Activated CD8-positive, alpha-beta memory T cell treated with anti-CD3 and anti-CD28 coated beads for 36 hours (primary cell): ENCODE results near the gene IRF5. TPM values are rescaled to one million over a fixed set of nuclear protein-coding genes. Genes with fewer than 3 reads are reported as not detected.

Experiments used
- CTCF ChIA-PET: fragments of 350-600 bp; sonication (Branson Sonifier 250); formaldehyde crosslinking; loops from one replicate; lab custom pipeline; 2021; ENCODE audit warnings: antibody characterized with exemption; lab: Charles Lee
- POLR2A ChIA-PET: fragments of 350-600 bp; sonication (Branson Sonifier 250); formaldehyde crosslinking; loops from one replicate; lab custom pipeline; 2021; ENCODE audit warnings: antibody characterized with exemption; lab: Charles Lee
- total RNA-seq, 2 experiments: library from RNA; stranded (reverse); gene quantifications; one replicate each; pipeline ENCODE4 v1.2.3, GENCODE V29; 2021

The IRF5 gene
- 1 to 10 TPM; 5.7 to 6.7 TPM for total RNA-seq

- POLR2A ChIA-PET: no interaction called here
- CTCF ChIA-PET: interaction anchor here (0.6 to 1.2 kb wide), 2 partner anchors 154 to 220 kb away, joined by 3 to 4 read pairs; no protein-coding TSS in a partner anchor
These were observed at the start of gene IRF5 for GRCh38 chr7:128937647-128938543. TSS of gene IRF5 (plus strand) at chr7:128937927. CDS start at chr7:128942082, 4,155 bp downstream.

DNA sequence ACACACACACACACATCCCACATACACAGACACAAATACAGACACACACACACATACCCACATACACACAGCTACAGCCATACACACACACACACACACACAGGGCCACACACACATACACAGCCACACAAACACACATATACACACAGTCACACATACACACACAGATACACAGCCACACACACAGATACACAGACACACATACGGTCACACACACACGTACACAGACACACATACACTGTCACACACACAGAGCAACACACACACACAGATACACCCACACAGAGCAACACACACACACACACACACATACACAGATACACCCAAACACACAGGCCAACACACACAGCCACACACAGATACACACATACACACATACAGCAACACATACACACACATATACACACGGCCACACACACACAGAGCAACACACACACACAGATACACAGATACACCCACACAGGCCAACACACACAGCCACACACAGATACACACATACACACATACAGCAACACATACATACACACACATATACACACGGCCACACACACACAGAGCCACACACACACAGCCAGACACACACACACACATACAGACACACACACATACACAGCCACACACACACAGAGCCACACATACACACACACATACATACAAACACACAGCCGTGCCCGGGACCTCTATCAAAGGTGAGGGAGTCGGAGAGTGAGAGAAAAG lies 49.5 kb upstream of the IRF5 start:
- CTCF ChIA-PET: interaction anchor here (0.5 to 0.6 kb wide), 2 partner anchors 13 to 679 kb away, joined by 3 read pairs; no protein-coding TSS in a partner anchor
- POLR2A ChIA-PET: interaction anchor here (0.6 kb wide), 1 partner anchor 97 kb away, joined by 5 read pairs; no protein-coding TSS in a partner anchor

- POLR2A ChIA-PET: interaction anchor here (0.6 kb wide), 1 partner anchor 98 kb away, joined by 5 read pairs; no protein-coding TSS in a partner anchor
These were observed 49.0 kb upstream of the IRF5 start for GRCh38 chr7:128888756-128889095.

GRCh38 chr7:128889121-128889520 lies 48.6 kb upstream of the IRF5 start:
- ChIA-PET CTCF (interaction anchor here (0.5 to 0.6 kb wide), 2 partner anchors 398 to 679 kb away, joined by 3 to 4 read pairs; no protein-coding TSS in a partner anchor), POLR2A (interaction anchor here (0.6 kb wide), 1 partner anchor 98 kb away, joined by 5 read pairs; no protein-coding TSS in a partner anchor)

More at GRCh38 chr7:128888756-128889095, 49.0 kb upstream of the IRF5 start:
- CTCF ChIA-PET: interaction anchor here (0.5 kb wide), 1 partner anchor 679 kb away, joined by 3 read pairs; no protein-coding TSS in a partner anchor

GRCh38 chr7:128890306-128891109 lies 47.2 kb upstream of the IRF5 start:
- ChIA-PET CTCF (interaction anchor here (0.7 to 0.8 kb wide), 2 partner anchors 12 to 116 kb away, joined by 3 to 4 read pairs; no protein-coding TSS in a partner anchor), POLR2A (no interaction called here)

DNA sequence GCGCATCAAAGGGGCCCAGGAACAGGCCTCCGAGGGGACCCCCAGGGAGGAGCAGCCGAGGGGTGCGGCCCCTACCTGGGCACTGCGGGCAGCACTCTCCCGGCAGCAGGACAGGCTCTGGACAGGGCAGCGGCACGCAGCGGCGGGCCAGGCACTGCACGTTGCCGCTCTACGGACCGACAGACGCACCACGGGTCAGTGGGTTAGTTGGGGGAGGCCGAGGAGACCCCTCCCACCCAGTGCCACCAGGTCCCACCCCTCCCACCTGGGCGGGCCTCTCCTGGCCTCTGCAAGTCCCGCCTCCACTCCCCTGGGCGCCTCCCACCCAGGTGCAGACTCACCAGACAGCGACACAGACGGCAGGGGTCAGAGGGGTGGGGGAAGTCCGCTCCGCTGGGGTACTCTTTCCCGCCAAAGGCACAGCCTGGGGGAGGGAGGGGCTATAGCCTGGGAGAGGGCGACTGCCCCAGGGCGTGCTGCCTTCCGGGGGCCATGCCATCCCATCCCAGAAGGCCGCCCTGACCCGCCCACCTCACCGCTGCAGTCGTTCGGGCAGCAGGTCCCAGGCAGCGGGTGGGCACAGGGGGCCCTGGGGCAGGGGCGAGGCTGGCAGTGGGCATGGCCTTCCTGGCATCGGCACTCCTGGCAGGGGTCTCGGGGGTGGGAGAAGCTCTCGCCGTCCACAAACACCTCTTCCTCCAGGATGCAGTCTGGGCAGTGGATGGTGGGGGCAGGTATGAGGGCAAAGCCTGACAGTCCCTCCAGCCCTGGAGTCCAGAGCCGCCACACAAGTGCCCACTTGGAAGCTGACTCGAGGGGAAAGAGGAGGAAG lies 46.4 kb upstream of the IRF5 start:
- CTCF ChIA-PET: no interaction called here

GRCh38 chr7:128891942-128892269 lies 45.8 kb upstream of the IRF5 start:
- POLR2A ChIA-PET: no interaction called here
- CTCF ChIA-PET: no interaction called here

More for the DNA sequence above, 46.4 kb upstream of the IRF5 start:
- POLR2A ChIA-PET: no interaction called here

DNA sequence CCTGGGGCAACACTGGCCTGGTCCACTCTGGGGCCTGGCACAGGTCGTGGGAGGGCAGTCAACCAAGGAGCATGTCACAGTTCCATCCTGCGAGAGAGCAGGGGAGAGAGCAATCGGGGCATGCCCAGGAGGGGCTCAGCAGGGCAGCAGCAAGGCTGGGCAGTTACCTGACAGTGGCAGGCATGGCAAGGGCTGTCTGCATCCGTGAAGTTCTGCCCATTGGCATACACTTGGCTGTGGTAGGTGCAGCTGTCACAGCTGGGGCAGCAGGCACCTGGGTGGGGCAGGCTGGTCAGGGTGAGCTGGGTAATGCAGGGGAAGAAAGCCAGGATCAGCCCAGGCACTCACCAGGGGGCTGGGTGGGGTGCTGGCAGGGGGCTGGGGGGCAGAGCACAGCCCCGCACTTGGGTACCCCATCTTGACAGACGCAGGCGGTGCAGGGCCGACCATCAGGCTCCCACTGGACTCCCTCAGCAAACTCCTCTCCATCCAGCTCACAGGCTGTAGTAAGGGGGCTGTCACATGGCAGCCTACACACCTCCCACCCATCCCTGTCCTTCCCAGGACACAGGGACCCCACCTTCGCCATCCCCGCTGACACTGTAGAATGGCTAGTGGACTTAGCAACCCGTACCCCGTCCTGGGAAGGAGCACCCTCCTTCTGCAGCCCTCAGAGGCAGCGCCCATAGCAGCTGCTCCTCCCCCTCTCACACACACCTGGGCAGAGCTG lies 45.0 kb upstream of the IRF5 start:
- CTCF ChIA-PET: no interaction called here
- POLR2A ChIA-PET: no interaction called here

GRCh38 chr7:128893251-128894100 lies 44.3 kb upstream of the IRF5 start:
- ChIA-PET POLR2A (no interaction called here), CTCF (no interaction called here)

GRCh38 chr7:128894101-128894440 lies 43.7 kb upstream of the IRF5 start:
- ChIA-PET POLR2A (no interaction called here), CTCF (no interaction called here)

DNA sequence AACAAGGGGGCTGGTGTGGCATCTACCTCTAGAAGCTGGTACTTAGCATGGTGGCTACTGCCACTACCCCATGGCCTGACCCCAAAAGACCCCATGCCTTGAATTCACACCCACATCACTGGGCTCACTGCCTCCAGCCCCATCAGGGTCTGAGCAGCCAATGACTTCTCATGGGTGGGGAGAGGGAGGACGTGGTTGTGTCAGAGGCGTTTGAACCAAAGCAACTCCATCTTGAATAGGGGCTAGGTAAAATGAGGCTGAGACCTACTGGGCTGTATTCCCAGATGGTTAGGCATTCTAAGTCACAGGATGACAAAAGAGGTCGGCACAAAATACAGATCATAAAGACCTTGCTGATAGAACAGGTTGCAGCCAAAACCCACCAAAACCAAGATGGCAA lies 42.4 kb upstream of the IRF5 start:
- POLR2A ChIA-PET: no interaction called here
- CTCF ChIA-PET: interaction anchor here (0.7 kb wide), 1 partner anchor 395 kb away, joined by 3 read pairs; no protein-coding TSS in a partner anchor

GRCh38 chr7:128899392-128899791 lies 38.3 kb upstream of the IRF5 start:
- POLR2A ChIA-PET: no interaction called here

GRCh38 chr7:128900237-128900636 lies 37.5 kb upstream of the IRF5 start:
- CTCF ChIA-PET: interaction anchor here (1.1 kb wide), 1 partner anchor 191 kb away, joined by 5 read pairs; no protein-coding TSS in a partner anchor
- POLR2A ChIA-PET: no interaction called here

More at GRCh38 chr7:128899392-128899791, 38.3 kb upstream of the IRF5 start:
- CTCF ChIA-PET: interaction anchor here (1.1 kb wide), 1 partner anchor 192 kb away, joined by 5 read pairs; no protein-coding TSS in a partner anchor

DNA sequence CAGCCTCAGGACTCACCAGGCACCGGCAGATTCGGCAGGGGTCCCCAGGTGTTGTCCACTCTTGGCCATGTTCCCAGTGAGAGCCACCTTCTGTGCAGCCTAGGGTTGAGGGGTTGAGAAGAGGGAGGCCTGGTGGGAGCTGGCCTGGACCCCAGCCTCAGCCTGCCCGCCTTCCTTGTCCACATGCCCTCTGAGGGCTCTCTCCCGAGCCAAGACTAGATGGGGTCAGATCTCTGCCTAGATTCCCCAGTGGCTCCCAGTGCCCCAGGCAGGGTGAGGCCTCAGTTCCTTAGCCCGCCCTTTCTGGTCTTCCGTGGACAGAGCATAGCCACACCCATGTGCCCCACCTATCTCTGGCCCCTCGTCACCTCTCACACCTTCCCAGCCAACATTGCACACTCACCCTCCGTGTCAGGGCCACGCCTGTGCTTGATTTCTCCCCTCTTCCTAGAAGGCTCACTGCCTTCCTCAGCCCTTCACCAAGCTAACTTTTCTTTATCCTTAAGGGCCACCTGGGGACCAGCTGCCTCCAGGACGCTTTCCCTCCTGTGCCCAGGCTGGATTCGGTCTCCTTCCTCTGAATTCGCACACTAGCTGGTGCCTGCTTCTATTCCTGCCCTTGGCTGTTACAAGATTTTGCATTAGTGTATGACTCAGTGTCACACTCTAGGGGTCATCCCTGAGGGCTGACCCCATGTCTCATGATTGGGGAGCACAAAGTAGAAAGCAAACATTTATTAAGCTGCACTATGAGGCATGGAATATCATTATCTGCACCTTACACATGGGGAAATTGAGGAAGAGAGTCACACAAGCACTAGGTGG lies 34.8 kb upstream of the IRF5 start:
- CTCF ChIA-PET: interaction anchor here (0.8 to 1.0 kb wide), 2 partner anchors 13 to 189 kb away, joined by 3 to 4 read pairs; no protein-coding TSS in a partner anchor
- POLR2A ChIA-PET: no interaction called here

DNA sequence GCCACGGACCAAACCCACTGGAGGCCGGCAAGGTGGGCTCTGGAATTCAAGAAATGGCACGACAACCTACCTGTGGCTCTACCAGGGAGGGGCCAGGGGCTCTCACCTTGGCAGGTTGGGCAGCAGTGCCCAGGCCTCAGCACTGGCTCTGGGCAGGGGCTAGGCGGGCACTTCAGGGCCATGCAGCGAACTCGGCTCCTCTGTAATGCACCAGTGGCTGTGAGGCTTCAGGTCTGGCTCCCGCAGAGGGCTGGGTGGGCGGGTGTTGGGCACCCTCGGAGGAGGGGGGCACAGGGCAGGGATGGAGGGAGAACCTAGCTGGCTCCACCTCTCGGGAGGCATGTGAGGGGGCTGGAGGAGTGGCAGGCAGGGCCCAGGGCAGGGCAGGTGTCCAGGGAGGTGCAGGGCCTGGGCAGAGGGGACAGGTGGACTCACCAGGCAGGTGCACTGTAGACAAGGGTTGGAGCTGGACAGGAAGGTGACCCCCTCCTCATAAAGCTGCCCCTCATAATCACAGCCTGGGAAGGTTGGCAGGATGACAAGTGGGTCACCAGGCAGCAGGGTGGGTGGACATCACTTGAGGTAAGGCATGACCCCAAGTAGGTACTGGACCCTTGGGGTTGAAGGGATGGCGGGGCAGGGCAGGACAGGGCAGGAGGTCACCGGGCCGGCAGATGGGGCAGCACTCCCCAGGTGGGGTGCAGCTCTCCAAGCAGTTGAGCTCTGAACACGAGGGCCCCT lies 33.9 kb upstream of the IRF5 start:
- CTCF ChIA-PET: interaction anchor here (0.8 kb wide), 1 partner anchor 188 kb away, joined by 4 read pairs; no protein-coding TSS in a partner anchor
- POLR2A ChIA-PET: no interaction called here
